HL-60/S4 treated with phorbol 12-myristate 13-acetate at 8.2 ng/mL for 4 days and 3 days (cell line): Measurements from ENCODE around the gene C1GALT1.

Experiments used
- in situ Hi-C: fragments of 300-500 bp; cut with MboI; formaldehyde crosslinking; loops from 2 replicates; pipeline ENCODE4 v1.15.0; 2022; ENCODE audit warnings: low sequenced_read_pairs

Gene C1GALT1

GRCh38 chr7:7265081-7266075, 83.0 kb downstream of the C1GALT1 start:
- in situ Hi-C loops: no loop called here

- in situ Hi-C loops: no loop called here
Observed at GRCh38 chr7:7266257-7266881, 84.0 kb downstream of the C1GALT1 start.

GRCh38 chr7:7271094-7271874, 88.9 kb downstream of the C1GALT1 start:
- in situ Hi-C loops: no loop called here

- in situ Hi-C loops: no loop called here
Observed at GRCh38 chr7:7272294-7272693, 90.0 kb downstream of the C1GALT1 start.

- in situ Hi-C loops: no loop called here
Observed at GRCh38 chr7:7274782-7275181, 92.4 kb downstream of the C1GALT1 start.

GRCh38 chr7:7276161-7276560, 93.8 kb downstream of the C1GALT1 start:
- in situ Hi-C loops: no loop called here

- in situ Hi-C loops: no loop called here
Observed at GRCh38 chr7:7290429-7291122, 108.2 kb downstream of the C1GALT1 start.

GRCh38 chr7:7292085-7292484, 109.7 kb downstream of the C1GALT1 start:
- in situ Hi-C loops: no loop called here

GRCh38 chr7:7292608-7293007, 110.3 kb downstream of the C1GALT1 start:
- in situ Hi-C loops: no loop called here

- in situ Hi-C loops: no loop called here
Observed at GRCh38 chr7:7293092-7293491, 110.7 kb downstream of the C1GALT1 start.

GRCh38 chr7:7294911-7295310, 112.6 kb downstream of the C1GALT1 start:
- in situ Hi-C loops: no loop called here
